NT2/D1 (cell line): Measurements from ENCODE around the gene BICD2.

Source experiments
- SUZ12 ChIP-seq: IDR thresholded peaks from 2 replicates; pipeline ENCODE4 v1.6.1; 2011; ENCODE audit not compliant: insufficient read length, insufficient read depth; ENCODE audit errors: extremely low read depth
- YY1 ChIP-seq: IDR thresholded peaks from 2 replicates; pipeline ENCODE4 v1.6.1; 2011; ENCODE audit not compliant: insufficient read length, insufficient read depth

DNA sequence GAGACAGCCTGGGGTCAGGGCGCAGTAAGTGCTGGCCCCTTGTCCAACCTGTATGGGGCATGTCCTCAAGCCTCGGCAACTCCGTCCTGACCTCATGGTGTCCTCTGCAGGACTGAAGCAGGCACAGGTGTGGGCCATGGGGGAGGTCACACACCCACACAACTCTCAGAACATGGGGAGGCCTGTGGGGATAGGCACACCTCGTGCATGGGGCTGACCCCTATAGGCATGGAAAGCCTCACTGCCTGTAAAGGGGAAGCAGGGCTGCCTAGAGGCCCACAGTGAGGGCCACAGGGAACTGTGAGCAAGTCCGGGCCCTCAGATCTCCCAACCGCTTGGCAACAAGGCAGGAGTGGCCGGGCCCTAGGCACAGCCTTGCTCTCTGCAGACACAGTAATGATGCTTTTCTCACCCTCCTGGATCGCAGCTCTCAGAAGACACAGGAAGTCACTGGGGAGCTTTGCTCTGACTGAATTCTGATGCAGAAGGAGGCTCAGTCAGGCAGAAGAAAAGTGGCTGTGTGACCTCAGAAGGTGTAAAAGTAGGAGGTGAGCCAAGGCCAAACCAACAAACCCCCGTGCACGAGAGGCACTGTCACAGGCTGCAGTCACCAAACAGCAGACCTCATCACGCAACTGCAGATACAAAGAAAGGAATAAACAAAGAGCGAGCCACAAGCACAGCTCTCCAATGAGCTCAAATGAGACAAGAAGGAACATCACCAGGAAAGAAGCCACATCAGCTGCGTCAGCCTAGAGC, 100.1 kb downstream of the BICD2 start:
- TF ChIP-seq YY1: no peak
- TF ChIP-seq SUZ12: no peak
